Measurements from ENCODE around the gene TOM1L1.
A peak's percentile ranks its signal among the peaks of the same experiment; 100 is the strongest.

TOM1L1 gene

GRCh38 chr17:55005520-55005919 lies 104.9 kb downstream of the TOM1L1 start:
- DNase-seq: peak; percentile 17
- Histone ChIP-seq H3K27me3 (no peaks in the 10 kb centered on the region), H3K9me3 (no peaks in the 10 kb centered on the region), H3K4me3 (ENCODE audit: low read depth, low read length) (no peak overlapping the region), H3K4me1 (no peaks in the 10 kb centered on the region), H3K36me3 (no peaks in the 10 kb centered on the region; the same call in 1 of the 2 replicates)
- TF ChIP-seq, protein P1, sequence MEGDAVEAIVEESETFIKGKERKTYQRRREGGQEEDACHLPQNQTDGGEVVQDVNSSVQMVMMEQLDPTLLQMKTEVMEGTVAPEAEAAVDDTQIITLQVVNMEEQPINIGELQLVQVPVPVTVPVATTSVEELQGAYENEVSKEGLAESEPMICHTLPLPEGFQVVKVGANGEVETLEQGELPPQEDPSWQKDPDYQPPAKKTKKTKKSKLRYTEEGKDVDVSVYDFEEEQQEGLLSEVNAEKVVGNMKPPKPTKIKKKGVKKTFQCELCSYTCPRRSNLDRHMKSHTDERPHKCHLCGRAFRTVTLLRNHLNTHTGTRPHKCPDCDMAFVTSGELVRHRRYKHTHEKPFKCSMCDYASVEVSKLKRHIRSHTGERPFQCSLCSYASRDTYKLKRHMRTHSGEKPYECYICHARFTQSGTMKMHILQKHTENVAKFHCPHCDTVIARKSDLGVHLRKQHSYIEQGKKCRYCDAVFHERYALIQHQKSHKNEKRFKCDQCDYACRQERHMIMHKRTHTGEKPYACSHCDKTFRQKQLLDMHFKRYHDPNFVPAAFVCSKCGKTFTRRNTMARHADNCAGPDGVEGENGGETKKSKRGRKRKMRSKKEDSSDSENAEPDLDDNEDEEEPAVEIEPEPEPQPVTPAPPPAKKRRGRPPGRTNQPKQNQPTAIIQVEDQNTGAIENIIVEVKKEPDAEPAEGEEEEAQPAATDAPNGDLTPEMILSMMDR (IDR thresholded peaks at IDR 0.05; ENCODE audit: low read depth, low read length): peak; percentile 59
